ENCODE data around the gene LCNL1.
"Not testable (repeated sequence)": the region's sequence is repeated elsewhere in the genome, so short reads cannot be mapped to it uniquely, and the experiment has no call there.

LCNL1 gene

DNA sequence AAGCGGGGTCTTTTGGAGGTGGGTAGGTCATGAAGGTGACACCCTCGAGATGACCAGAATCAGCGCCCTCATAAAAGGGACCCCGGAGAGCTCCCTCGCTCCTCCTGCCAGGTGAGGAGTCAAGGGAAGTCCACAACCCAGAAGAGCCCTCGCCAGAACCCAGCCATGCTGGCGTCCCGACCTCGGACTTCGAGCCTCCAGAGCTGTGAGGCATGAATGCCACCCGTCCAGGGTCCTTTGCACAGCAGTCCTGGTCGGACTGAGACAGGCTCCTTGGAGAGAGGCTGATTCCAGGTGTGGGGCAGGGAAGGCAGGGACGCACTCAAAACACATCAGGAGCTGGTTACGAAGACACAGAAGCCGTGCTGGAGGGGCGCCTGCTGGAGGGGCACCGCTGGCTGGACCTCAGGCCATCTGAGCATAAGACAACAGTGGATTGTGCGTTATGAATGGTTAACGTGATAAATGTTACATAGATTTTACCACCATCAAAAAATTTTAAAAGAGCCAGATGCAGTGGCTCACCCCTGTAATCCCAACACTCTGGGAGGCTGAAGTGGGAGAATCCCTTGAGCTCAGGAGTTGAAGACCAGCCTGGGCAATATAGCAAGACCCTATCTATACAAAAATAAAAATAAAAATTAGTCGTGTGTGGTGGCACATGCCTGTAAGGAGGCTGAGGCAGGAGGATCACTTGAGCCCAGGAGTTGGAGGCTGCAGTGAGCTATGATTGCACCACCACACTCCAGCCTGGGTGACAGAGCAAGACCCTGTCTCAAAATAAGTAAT lies 19.3 kb downstream of the LCNL1 start:
- TF ChIP-seq CTCF (conservative IDR thresholded peaks at IDR 0.05; ENCODE audit: low read depth, low read length): no peak
- H3K4me3 ChIP-seq (ENCODE audit: low read depth, low read length): no peak overlapping the region
- no peak for DNase-seq (ENCODE audit: low read depth)

DNA sequence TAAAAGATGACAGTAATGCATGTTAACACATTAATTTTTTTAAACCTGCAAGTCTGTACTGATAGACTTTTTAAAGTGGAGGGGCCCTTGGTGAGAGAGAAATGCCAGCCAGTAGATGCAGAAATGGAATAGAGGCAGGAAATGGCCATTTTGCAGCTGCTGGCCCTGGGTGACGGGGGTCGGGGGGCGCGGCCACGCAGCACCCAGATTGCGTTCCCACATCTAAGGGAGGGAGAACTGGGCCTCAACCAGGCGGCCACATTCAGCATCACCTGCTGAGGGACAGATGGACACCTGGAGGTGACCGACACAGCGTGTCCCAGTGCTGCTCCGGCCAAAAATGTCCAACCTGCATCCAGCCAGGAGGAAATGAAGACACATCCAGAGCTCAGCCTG lies 19.9 kb downstream of the LCNL1 start:
- no peak for TF ChIP-seq CTCF (conservative IDR thresholded peaks at IDR 0.05; ENCODE audit: low read depth, low read length)
- DNase-seq (ENCODE audit: low read depth): no peak
- H3K4me3 ChIP-seq (ENCODE audit: low read depth, low read length): no peak overlapping the region

DNA sequence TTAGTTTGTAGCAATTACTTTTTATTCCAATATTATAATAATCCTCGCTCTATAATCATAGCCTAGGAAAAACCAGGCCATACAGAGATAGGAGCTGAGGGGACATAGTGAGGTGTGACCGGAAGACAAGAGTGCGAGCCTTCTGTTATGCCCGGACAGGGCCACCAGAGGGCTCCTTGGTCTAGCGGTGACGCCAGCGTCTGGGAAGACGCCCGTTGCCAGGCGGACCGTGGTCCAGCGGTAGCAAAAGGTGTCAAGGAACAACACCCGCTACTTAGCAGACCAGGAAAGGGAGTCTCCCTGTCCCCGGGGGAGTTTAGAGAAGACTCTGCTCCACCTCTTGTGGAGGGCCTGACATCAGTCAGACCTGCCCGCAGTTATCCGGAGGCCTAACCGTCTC lies 21.5 kb downstream of the LCNL1 start:
- DNase-seq (ENCODE audit: low read depth); H3K4me3 ChIP-seq (ENCODE audit: low read depth, low read length): not testable (repeated sequence)
- TF ChIP-seq CTCF (conservative IDR thresholded peaks at IDR 0.05; ENCODE audit: low read depth, low read length): peak; percentile 40

- TF ChIP-seq CTCF (conservative IDR thresholded peaks at IDR 0.05; ENCODE audit: low read depth, low read length): no peak
- DNase-seq (ENCODE audit: low read depth): peak; percentile 39
- no peak overlapping the region for H3K4me3 ChIP-seq (ENCODE audit: low read depth, low read length)
Measured at GRCh38 chr9:137006116-137007003, 23.6 kb downstream of the LCNL1 start.

GRCh38 chr9:137007108-137007815 lies 24.5 kb downstream of the LCNL1 start:
- no peak for TF ChIP-seq CTCF (conservative IDR thresholded peaks at IDR 0.05; ENCODE audit: low read depth, low read length)
- no peak overlapping the region for H3K4me3 ChIP-seq (ENCODE audit: low read depth, low read length)
- peak; percentile 58 for DNase-seq (ENCODE audit: low read depth)

GRCh38 chr9:137007816-137008270 lies 25.1 kb downstream of the LCNL1 start:
- no peak for TF ChIP-seq CTCF (conservative IDR thresholded peaks at IDR 0.05; ENCODE audit: low read depth, low read length)
- no peak overlapping the region for H3K4me3 ChIP-seq (ENCODE audit: low read depth, low read length)

More at GRCh38 chr9:137007816-137008270, 25.1 kb downstream of the LCNL1 start:
- DNase-seq (ENCODE audit: low read depth): no peak

Data from choroid plexus epithelial cell (primary cell).